IPS DF 19.7 (cell line): ENCODE data around the gene RPL10A.

Experiments used
- DNase-seq: peaks from one replicate; pipeline ENCODE4 v3.0.0-alpha.2; 2013; ENCODE audit warnings: low read depth, low spot score

Gene RPL10A

GRCh38 chr6:35492258-35492973, 24.2 kb downstream of the RPL10A start:
- no peak for DNase-seq

GRCh38 chr6:35492974-35493284, 24.7 kb downstream of the RPL10A start:
- DNase-seq: no peak

- no peak for DNase-seq
These were observed 25.2 kb downstream of the RPL10A start for GRCh38 chr6:35493307-35493983.

- DNase-seq: no peak
These were observed 26.0 kb downstream of the RPL10A start for GRCh38 chr6:35494161-35494563.

GRCh38 chr6:35495258-35496035, 27.2 kb downstream of the RPL10A start:
- no peak for DNase-seq

- DNase-seq: no peak
These were observed 28.0 kb downstream of the RPL10A start for GRCh38 chr6:35496036-35496840.

GRCh38 chr6:35496841-35497570, 28.8 kb downstream of the RPL10A start, which contains the start of gene TEAD3:
TEAD3 (minus strand) TSS chr6:35497079.
- no peak for DNase-seq

- no peak for DNase-seq
These were observed 29.6 kb downstream of the RPL10A start for GRCh38 chr6:35497571-35498421.

- no peak for DNase-seq
These were observed 30.3 kb downstream of the RPL10A start for GRCh38 chr6:35498422-35499067.

GRCh38 chr6:35499372-35499771, 31.2 kb downstream of the RPL10A start:
- no peak for DNase-seq

GRCh38 chr6:35500782-35501181, 32.6 kb downstream of the RPL10A start:
- no peak for DNase-seq

GRCh38 chr6:35501784-35502183, 33.6 kb downstream of the RPL10A start:
- DNase-seq: no peak

- DNase-seq: no peak
These were observed 35.3 kb downstream of the RPL10A start for GRCh38 chr6:35503534-35503933.

- no peak for DNase-seq
These were observed 37.8 kb downstream of the RPL10A start for GRCh38 chr6:35505999-35506412.

- DNase-seq: no peak
These were observed 38.3 kb downstream of the RPL10A start for GRCh38 chr6:35506536-35506935.

- DNase-seq: no peak
These were observed 39.0 kb downstream of the RPL10A start for GRCh38 chr6:35507221-35507620.

- DNase-seq: no peak
These were observed 39.8 kb downstream of the RPL10A start for GRCh38 chr6:35508027-35508426.

GRCh38 chr6:35508542-35508941, 40.3 kb downstream of the RPL10A start:
- no peak for DNase-seq

GRCh38 chr6:35510916-35511561, 42.8 kb downstream of the RPL10A start:
- DNase-seq: no peak
